Measurements from ENCODE around the gene AGFG2.
A peak's percentile ranks its signal among the peaks of the same experiment; 100 is the strongest.

AGFG2 gene

DNA sequence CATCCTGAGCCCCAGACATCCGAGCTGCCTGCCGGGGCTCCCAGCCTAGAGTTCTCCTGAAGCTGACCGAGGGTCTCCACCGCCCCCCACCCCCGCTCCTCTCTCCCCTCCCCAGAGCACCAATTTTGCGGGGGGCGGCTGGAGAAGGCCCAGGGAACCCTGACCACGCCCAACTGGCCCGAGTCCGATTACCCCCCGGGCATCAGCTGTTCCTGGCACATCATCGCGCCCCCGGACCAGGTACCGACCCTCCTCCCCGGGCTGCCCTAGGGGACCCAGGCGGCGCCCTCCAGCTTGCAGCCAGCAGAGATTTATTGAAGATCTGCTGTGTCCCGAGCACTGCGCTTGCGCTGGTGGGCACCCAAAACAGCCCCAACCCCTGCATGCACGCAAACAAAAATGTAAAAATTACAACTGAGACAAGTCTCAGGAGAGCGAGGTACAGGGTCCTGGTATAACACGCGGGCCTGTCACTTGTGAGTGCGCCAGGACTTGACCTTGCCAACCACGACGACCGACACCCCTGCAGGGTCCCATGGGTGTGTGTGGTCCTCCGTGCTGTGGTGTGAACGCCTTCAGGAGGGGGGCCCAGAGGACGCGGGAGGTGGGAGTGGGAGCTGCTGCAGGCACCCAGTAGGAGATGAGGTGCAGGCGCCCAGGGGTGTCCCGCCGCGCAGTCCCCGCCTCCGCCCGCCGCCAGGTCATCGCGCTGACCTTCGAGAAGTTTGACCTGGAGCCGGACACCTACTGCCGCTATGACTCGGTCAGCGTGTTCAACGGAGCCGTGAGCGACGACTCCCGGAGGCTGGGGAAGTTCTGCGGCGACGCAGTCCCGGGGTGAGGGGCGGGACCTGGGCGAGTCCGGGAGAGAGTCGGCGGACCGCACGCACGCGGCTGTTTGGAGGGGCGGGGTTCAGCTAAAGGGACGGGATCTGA lies 66.2 kb downstream of the AGFG2 start:
- Histone ChIP-seq H3K27me3 (no peaks in the 10 kb centered on the region), H3K36me3 (peaks cover 36% of the 10 kb centered on the region), H3K9me3 (no peaks in the 10 kb centered on the region), H3K4me1 (peaks cover 6% of the 10 kb centered on the region), H3K4me3 (ENCODE audit: low read depth, low read length) (peak overlapping the region; percentile 80)
- TF ChIP-seq, protein P1, sequence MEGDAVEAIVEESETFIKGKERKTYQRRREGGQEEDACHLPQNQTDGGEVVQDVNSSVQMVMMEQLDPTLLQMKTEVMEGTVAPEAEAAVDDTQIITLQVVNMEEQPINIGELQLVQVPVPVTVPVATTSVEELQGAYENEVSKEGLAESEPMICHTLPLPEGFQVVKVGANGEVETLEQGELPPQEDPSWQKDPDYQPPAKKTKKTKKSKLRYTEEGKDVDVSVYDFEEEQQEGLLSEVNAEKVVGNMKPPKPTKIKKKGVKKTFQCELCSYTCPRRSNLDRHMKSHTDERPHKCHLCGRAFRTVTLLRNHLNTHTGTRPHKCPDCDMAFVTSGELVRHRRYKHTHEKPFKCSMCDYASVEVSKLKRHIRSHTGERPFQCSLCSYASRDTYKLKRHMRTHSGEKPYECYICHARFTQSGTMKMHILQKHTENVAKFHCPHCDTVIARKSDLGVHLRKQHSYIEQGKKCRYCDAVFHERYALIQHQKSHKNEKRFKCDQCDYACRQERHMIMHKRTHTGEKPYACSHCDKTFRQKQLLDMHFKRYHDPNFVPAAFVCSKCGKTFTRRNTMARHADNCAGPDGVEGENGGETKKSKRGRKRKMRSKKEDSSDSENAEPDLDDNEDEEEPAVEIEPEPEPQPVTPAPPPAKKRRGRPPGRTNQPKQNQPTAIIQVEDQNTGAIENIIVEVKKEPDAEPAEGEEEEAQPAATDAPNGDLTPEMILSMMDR (IDR thresholded peaks at IDR 0.05; ENCODE audit: low read depth, low read length): no peak
- DNase-seq: no peak

DNA sequence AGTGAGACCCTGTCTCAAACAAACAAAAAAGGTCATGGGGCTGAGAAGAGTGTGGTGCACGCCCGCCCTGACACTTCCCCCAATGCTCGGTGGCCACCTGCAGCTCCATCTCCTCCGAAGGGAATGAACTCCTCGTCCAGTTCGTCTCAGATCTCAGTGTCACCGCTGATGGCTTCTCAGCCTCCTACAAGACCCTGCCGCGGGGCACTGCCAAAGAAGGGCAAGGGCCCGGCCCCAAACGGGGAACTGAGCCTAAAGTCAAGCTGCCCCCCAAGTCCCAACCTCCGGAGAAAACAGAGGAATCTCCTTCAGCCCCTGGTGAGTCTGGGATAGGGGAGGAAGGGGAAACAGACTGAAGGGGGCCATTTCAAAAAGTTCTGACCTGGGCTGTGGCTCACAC lies 67.3 kb downstream of the AGFG2 start:
- peaks cover 6% of the 10 kb centered on the region for H3K4me1 ChIP-seq

DNA sequence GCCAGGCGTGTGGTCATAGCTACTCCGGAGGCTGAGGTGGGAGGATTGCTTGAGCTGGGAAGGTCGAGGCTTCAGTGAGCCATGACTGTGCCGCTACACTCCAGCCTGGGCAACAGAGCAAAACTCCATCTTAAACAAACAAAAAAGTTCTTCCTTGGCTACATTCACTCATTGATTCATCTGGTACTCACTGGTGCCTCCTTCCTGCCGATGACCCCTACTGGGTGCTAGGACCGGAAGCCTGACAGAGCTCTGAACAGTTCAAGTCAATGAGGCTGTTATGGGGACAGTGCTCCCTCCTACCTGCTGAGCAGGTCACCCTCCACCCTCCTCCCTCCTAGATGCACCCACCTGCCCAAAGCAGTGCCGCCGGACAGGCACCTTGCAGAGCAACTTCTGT lies 68.1 kb downstream of the AGFG2 start:
- H3K4me1 ChIP-seq: 0 out of 2 replicates have a peak, but pooled peaks cover 3% of the 10 kb centered on the region
- H3K4me3 ChIP-seq (ENCODE audit: low read depth, low read length): no peak overlapping the region
- no peaks in the 10 kb centered on the region for H3K27me3 ChIP-seq
- TF ChIP-seq, protein P1 (IDR thresholded peaks at IDR 0.05; ENCODE audit: low read depth, low read length): no peak
- H3K9me3 ChIP-seq: no peaks in the 10 kb centered on the region
- DNase-seq: no peak
- peaks cover 36% of the 10 kb centered on the region for H3K36me3 ChIP-seq

More for the DNA sequence above, 67.3 kb downstream of the AGFG2 start:
- H3K36me3 ChIP-seq: peaks cover 36% of the 10 kb centered on the region
- no peak for DNase-seq
- no peaks in the 10 kb centered on the region for H3K9me3 ChIP-seq
- H3K4me3 ChIP-seq (ENCODE audit: low read depth, low read length): no peak overlapping the region
- TF ChIP-seq, protein P1 (IDR thresholded peaks at IDR 0.05; ENCODE audit: low read depth, low read length): no peak
- H3K27me3 ChIP-seq: no peaks in the 10 kb centered on the region

DNA sequence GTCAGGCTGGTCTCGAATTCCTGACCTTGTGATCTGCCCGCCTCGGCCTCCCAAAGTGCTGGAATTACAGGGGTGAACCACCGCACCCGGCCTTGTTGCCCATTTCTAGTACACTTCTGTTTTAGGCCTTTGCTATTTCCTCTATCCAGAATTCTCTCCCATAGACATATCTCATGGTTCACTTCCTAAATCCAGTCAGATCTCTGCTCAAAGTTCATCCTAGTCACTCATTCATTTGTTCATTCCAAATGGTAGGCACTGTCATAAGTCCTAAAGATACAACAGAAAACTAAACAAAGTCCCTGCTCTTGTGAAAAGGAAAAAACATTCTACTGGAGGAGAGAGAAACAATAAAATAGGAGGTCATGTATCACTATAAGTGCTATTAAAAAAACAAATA lies 71.0 kb downstream of the AGFG2 start:
- H3K4me3 ChIP-seq (ENCODE audit: low read depth, low read length): no peak overlapping the region
- no peak for DNase-seq
- peaks cover 32% of the 10 kb centered on the region for H3K36me3 ChIP-seq
- TF ChIP-seq, protein P1 (IDR thresholded peaks at IDR 0.05; ENCODE audit: low read depth, low read length): no peak
- H3K4me1 ChIP-seq: no peaks in the 10 kb centered on the region
- H3K9me3 ChIP-seq: no peaks in the 10 kb centered on the region
- H3K27me3 ChIP-seq: no peaks in the 10 kb centered on the region

DNA sequence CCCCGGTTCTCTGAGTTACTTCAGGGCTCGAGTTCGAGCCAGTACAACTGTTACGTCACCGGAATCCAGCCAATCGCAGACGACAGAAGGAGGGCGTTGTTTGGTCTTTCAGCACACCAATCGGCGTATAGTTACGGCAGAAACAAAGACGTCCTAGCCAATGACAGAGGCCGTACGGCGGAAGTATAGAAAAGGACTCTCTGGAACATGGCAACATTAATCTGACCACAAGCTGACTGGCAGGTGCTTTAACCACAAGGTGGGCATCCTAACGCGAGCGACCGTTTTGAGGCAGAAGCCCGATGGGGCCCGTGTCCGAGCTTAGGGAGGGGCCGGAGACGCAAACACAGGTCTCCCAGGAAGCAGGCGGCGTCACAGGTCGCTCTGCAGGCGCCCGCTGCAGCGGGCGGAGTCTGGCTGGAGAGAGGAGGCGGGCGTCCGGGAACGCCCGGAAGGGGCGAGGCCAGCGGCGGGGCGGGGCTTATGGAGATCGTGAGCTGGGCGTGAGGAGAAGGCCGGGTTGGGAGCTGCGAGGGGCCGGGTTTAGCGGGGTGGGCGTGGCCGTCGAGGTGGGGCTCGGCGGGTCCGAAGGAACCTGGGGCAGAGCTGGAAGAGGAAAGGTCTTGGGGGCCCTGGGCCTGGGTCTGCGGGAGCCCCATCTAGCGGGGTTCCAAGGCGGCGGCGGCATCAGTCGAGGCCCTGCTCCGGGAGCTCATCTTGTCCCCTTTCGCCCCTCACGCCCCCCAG lies 73.2 kb downstream of the AGFG2 start, which contains the start of gene MOSPD3:
MOSPD3 (plus strand) TSS at position 558 of the 747 bp plus-strand sequence. CDS start 252 bp downstream, outside the sequence.
- peak; percentile 99 for DNase-seq
- TF ChIP-seq, protein P1 (IDR thresholded peaks at IDR 0.05; ENCODE audit: low read depth, low read length): no peak
- Histone ChIP-seq H3K27me3 (no peaks in the 10 kb centered on the region), H3K4me1 (no peaks in the 10 kb centered on the region), H3K36me3 (peaks cover 12% of the 10 kb centered on the region), H3K4me3 (ENCODE audit: low read depth, low read length) (peak within 1 kb of the TSS; percentile 74), H3K9me3 (no peaks in the 10 kb centered on the region)
